C4-2B (cell line): Measurements from ENCODE around the gene SPTBN2.

Experiments used
- ZFX ChIP-seq: fragments of 450-650 bp; IDR thresholded peaks from 2 replicates; pipeline ENCODE4 v1.6.1; 2017
- TF ChIP-seq, protein P1 (sequence below): fragments of 450-650 bp; conservative IDR thresholded peaks from 2 replicates; pipeline ENCODE4 v1.5.1; 2017; ENCODE audit warnings: mild to moderate bottlenecking

DNA sequence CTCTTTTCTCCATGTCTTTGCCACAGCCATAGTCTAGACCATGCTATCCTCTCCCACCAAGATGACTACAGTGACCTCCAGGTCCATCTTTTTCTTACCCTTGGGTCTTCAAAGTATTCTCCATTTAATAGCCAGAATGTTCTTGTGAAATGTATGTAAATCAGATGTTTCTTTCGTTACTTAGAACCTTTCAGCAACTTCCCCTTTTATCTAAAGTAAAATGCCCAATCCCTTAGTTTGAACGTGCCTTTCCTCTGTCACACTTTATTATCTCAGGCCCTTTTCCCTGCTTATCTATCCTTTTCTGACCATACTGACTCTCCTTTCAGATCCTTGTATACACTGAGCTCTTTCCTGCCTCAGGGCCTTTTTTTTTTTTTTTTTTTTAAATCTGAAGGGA is 69.3 kb downstream of the SPTBN2 start:
- TF ChIP-seq, protein P1, sequence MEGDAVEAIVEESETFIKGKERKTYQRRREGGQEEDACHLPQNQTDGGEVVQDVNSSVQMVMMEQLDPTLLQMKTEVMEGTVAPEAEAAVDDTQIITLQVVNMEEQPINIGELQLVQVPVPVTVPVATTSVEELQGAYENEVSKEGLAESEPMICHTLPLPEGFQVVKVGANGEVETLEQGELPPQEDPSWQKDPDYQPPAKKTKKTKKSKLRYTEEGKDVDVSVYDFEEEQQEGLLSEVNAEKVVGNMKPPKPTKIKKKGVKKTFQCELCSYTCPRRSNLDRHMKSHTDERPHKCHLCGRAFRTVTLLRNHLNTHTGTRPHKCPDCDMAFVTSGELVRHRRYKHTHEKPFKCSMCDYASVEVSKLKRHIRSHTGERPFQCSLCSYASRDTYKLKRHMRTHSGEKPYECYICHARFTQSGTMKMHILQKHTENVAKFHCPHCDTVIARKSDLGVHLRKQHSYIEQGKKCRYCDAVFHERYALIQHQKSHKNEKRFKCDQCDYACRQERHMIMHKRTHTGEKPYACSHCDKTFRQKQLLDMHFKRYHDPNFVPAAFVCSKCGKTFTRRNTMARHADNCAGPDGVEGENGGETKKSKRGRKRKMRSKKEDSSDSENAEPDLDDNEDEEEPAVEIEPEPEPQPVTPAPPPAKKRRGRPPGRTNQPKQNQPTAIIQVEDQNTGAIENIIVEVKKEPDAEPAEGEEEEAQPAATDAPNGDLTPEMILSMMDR, result no peak
- no peak for TF ChIP-seq ZFX
